IMR-90 (cell line): ENCODE results near the gene ERVH48-1. TPM values are rescaled to one million over a fixed set of nuclear protein-coding genes. Genes with fewer than 3 reads are reported as not detected.

Experiments
- ATAC-seq: fragments of 200-7000 bp; cut with Tn5 transposase; 2 replicates; pipeline ENCODE4 v1.9.1; 2020; ENCODE audit warnings: low read depth, mild to moderate bottlenecking, moderate library complexity
- BruUV-seq: library from RNA; stranded (reverse); fragments of 400-500 nt; replicated peaks from 2 replicates; lab custom pipeline; 2021; lab: Mats Ljungman, UMichigan
- CTCF ChIA-PET: fragments of 300-600 bp; formaldehyde crosslinking; extraction: SDS; loops from one replicate; lab custom pipeline; 2021; ENCODE audit warnings: antibody characterized with exemption; lab: Yijun Ruan, JAX
- POLR2A ChIA-PET: fragments of 300-600 bp; sonication (Branson Sonifier 250); formaldehyde crosslinking; loops from one replicate; lab custom pipeline; 2022; ENCODE audit warnings: antibody characterized with exemption; ENCODE audit not compliant: unreplicated experiment; lab: Charles Lee
- DNase-seq: peaks from one replicate; pipeline ENCODE4 v3.0.0; 2013
- H2AFZ ChIP-seq: replicated peaks from 2 replicates; pipeline ENCODE3; 2013; ENCODE audit warnings: low read length, mild to moderate bottlenecking; ENCODE audit not compliant: poor library complexity
- H2AK5ac ChIP-seq: 2 replicates; pipeline ENCODE4 v1.6.1; 2013; ENCODE audit warnings: low read depth, low read length, inconsistent platforms
- H2AK9ac ChIP-seq: replicated peaks from 2 replicates; pipeline ENCODE3; 2013; ENCODE audit warnings: mild to moderate bottlenecking, low read depth, low read length, moderate library complexity; ENCODE audit not compliant: poor library complexity
- H2BK120ac ChIP-seq: 2 replicates; pipeline ENCODE4 v1.6.1; 2013; ENCODE audit warnings: low read depth, low read length, inconsistent platforms
- H2BK15ac ChIP-seq: 3 replicates; pipeline ENCODE4 v1.6.1; 2013; ENCODE audit warnings: low read depth, low read length, inconsistent platforms
- H2BK20ac ChIP-seq: 2 replicates; pipeline ENCODE4 v1.6.1; 2013; ENCODE audit warnings: low read depth, mild to moderate bottlenecking, inconsistent platforms, low read length, moderate library complexity
- H2BK5ac ChIP-seq: 2 replicates; pipeline ENCODE4 v1.6.1; 2013; ENCODE audit warnings: mild to moderate bottlenecking, low read depth, low read length, inconsistent platforms; ENCODE audit not compliant: poor library complexity, severe bottlenecking
- H3K14ac ChIP-seq: replicated peaks from 2 replicates; pipeline ENCODE4 v1.6.1; 2013; ENCODE audit warnings: low read depth, low read length, inconsistent platforms
- H3K18ac ChIP-seq: 2 replicates; pipeline ENCODE4 v1.6.1; 2013; ENCODE audit warnings: low read depth, low read length, control low read depth
- H3K23ac ChIP-seq: 2 replicates; pipeline ENCODE4 v1.6.1; 2013; ENCODE audit warnings: low read depth, low read length, inconsistent platforms
- H3K27ac ChIP-seq: 2 replicates; pipeline ENCODE4 v1.5.1; 2013; ENCODE audit warnings: mild to moderate bottlenecking, control low read depth, low read length; ENCODE audit not compliant: insufficient read depth
- H3K27me3 ChIP-seq: 2 replicates; pipeline ENCODE4 v1.6.1; 2013; ENCODE audit warnings: low read length; ENCODE audit not compliant: control insufficient read depth, insufficient read depth
- H3K36me3 ChIP-seq: 2 replicates; pipeline ENCODE4 v1.6.1; 2013; ENCODE audit warnings: low read length, mixed read lengths; ENCODE audit not compliant: control insufficient read depth, insufficient read depth
- H3K4ac ChIP-seq: 2 replicates; pipeline ENCODE4 v1.6.1; 2013; ENCODE audit warnings: low read depth, low read length, inconsistent platforms
- H3K4me1 ChIP-seq: 2 replicates; pipeline ENCODE4 v1.6.1; 2013; ENCODE audit warnings: low read length, mixed read lengths; ENCODE audit not compliant: control insufficient read depth, insufficient read depth
- H3K4me2 ChIP-seq: 2 replicates; pipeline ENCODE4 v1.6.1; 2013; ENCODE audit warnings: low read depth, mild to moderate bottlenecking, control low read depth, low read length, moderate library complexity
- H3K4me3 ChIP-seq: 2 replicates; pipeline ENCODE4 v1.5.1; 2013; ENCODE audit warnings: low read depth, mild to moderate bottlenecking, control low read depth, low read length, moderate library complexity; ENCODE audit not compliant: insufficient read depth
- H3K56ac ChIP-seq: 2 replicates; pipeline ENCODE4 v1.6.1; 2013; ENCODE audit warnings: low read length, inconsistent platforms; ENCODE audit not compliant: insufficient read depth; ENCODE audit errors: extremely low read depth
- H3K79me1 ChIP-seq, 2 experiments: 2 replicates each; pipeline ENCODE4 v1.6.1; 2013; ENCODE audit warnings: low read length in 2 of 2, inconsistent platforms in 1 of 2, low read depth in 1 of 2
- H3K9ac ChIP-seq: 2 replicates; pipeline ENCODE4 v1.6.1; 2013; ENCODE audit warnings: low read depth, low read length, control low read depth
- H3K9me1 ChIP-seq: 2 replicates; pipeline ENCODE4 v1.6.1; 2013; ENCODE audit warnings: low read length, inconsistent platforms; ENCODE audit not compliant: insufficient read depth
- H3K9me3 ChIP-seq: 2 replicates; pipeline ENCODE4 v1.6.1; 2013; ENCODE audit warnings: low read length; ENCODE audit not compliant: control insufficient read depth, insufficient read depth
- H4K20me1 ChIP-seq: 2 replicates; pipeline ENCODE4 v1.6.1; 2013; ENCODE audit warnings: low read length, inconsistent platforms; ENCODE audit not compliant: insufficient read depth
- H4K5ac ChIP-seq: 2 replicates; pipeline ENCODE4 v1.6.1; 2013; ENCODE audit warnings: mild to moderate bottlenecking, low read depth, low read length, control low read depth
- H4K8ac ChIP-seq, 2 experiments: 2 replicates each; pipeline ENCODE4 v1.6.1; 2013; ENCODE audit warnings: low read depth in 2 of 2, low read length in 2 of 2, control low read depth in 1 of 2, inconsistent platforms in 1 of 2
- H4K91ac ChIP-seq: 2 replicates; pipeline ENCODE4 v1.6.1; 2013; ENCODE audit warnings: low read depth, low read length, inconsistent platforms; ENCODE audit not compliant: insufficient read depth
- BHLHE40 ChIP-seq: fragments of 150-350 bp; IDR thresholded peaks from 2 replicates; pipeline ENCODE4 v1.6.1; 2016; ENCODE audit warnings: mild to moderate bottlenecking, low read depth, low read length
- CEBPB ChIP-seq: IDR thresholded peaks from 2 replicates; pipeline ENCODE4 v1.6.1; 2012; ENCODE audit warnings: low read depth, low read length, improper control_type of control experiment
- CHD1 ChIP-seq: IDR thresholded peaks from 2 replicates; pipeline ENCODE4 v1.6.1; 2012; ENCODE audit warnings: low read depth, low read length, improper control_type of control experiment
- MAFK ChIP-seq: IDR thresholded peaks from 2 replicates; pipeline ENCODE4 v1.6.1; 2012; ENCODE audit warnings: low read depth, low read length, improper control_type of control experiment
- MAZ ChIP-seq: IDR thresholded peaks from 2 replicates; pipeline ENCODE4 v1.6.1; 2012; ENCODE audit warnings: low read depth, mild to moderate bottlenecking, low read length, improper control_type of control experiment, moderate library complexity, borderline replicate concordance
- MXI1 ChIP-seq: IDR thresholded peaks from 2 replicates; pipeline ENCODE4 v1.6.1; 2012; ENCODE audit warnings: low read depth, mild to moderate bottlenecking, low read length, moderate library complexity, borderline replicate concordance
- NFE2L2 ChIP-seq: fragments of 150-350 bp; IDR thresholded peaks from 2 replicates; pipeline ENCODE4 v1.6.1; 2016; ENCODE audit warnings: low read depth, mild to moderate bottlenecking, low read length
- RAD21 ChIP-seq: IDR thresholded peaks from 2 replicates; pipeline ENCODE4 v1.6.1; 2012; ENCODE audit warnings: low read length, improper control_type of control experiment
- RFX5 ChIP-seq: IDR thresholded peaks from 2 replicates; pipeline ENCODE4 v1.8.0; 2012; ENCODE audit warnings: low read depth, mild to moderate bottlenecking, low read length, moderate library complexity
- USF2 ChIP-seq: fragments of 150-350 bp; IDR thresholded peaks from 2 replicates; pipeline ENCODE4 v1.6.1; 2017; ENCODE audit warnings: mild to moderate bottlenecking, antibody characterized with exemption, low read length, low read depth
- whole genome bisulfite sequencing, 2 experiments: methylation state at CpG; one replicate each; pipeline versions ENCODE4 v1.1.5 to v1.1.7; 2013; ENCODE audit warnings: missing lambda C conversion rate in 2 of 2; ENCODE audit not compliant: insufficient read length in 1 of 2; ENCODE audit errors: extremely low coverage in 2 of 2; 5-methylcytosine and 5-hydroxymethylcytosine counted together
- dilution Hi-C: fragments of 300-500 bp; cut with HindIII; formaldehyde crosslinking; loops from one replicate; pipeline ENCODE4 v1.14.3; 2018; ENCODE audit warnings: low sequenced_read_pairs; ENCODE audit not compliant: unreplicated experiment
- in situ Hi-C: fragments of 300-500 bp; cut with MboI; formaldehyde crosslinking; loops from 3 replicates; pipeline ENCODE4 v1.14.3; 2019; ENCODE audit warnings: low sequenced_read_pairs, inconsistent platforms, mixed read lengths
- intact Hi-C: fragments of 100-400 bp; cut with micrococcal nuclease; formaldehyde crosslinking; loops from 2 replicates; pipeline ENCODE4 v1.10.0; 2022
- polyA plus RNA-seq, 3 experiments: library from polyadenylated mRNA; depleted of rRNA; stranded (reverse); fragments of >200 nt; gene quantifications; 2 replicates each; pipeline ENCODE4 v1.2.3, GENCODE V29; 2012; ENCODE audit warnings: low replicate concordance in 1 of 3
- total RNA-seq: library from RNA; depleted of rRNA; stranded (reverse); fragments of >200 nt; gene quantifications from 2 replicates; pipeline ENCODE4 v1.2.3, GENCODE V29; 2012
- TF ChIP-seq, protein P1 (sequence below): conservative IDR thresholded peaks from 2 replicates; pipeline ENCODE4 v1.5.1; 2012; ENCODE audit warnings: mild to moderate bottlenecking, low read depth, low read length, improper control_type of control experiment
- TF ChIP-seq, protein P2 (sequence below): fragments of 150-350 bp; IDR thresholded peaks from 2 replicates; pipeline ENCODE4 v1.6.1; 2016; ENCODE audit warnings: low read depth, mild to moderate bottlenecking, low read length, moderate library complexity, borderline replicate concordance

The ERVH48-1 gene
- total and polyA plus RNA-seq, 2 of the 4 experiments (the other 2 are of a cell fraction) = under 0.01 TPM; not detected in 1

- Histone ChIP-seq H2AK9ac (no peak overlapping the region), H3K18ac (no peak overlapping the region), H3K9me3 (peaks cover 1% of the 10 kb centered on the region; the same call in 1 of the 2 replicates), H2BK120ac (no peak overlapping the region), H3K4me2 (no peak overlapping the region), H4K5ac (peak overlapping the region; percentile 68; the same call in 1 of the 2 replicates), H3K9me1 (peaks cover 6% of the 10 kb centered on the region), H3K14ac (no peak overlapping the region), H3K4me1 (peaks cover 3% of the 10 kb centered on the region), H3K4ac (no peak overlapping the region), H4K8ac (no peak overlapping the region), H3K56ac (no peak overlapping the region), H2AK5ac (no peak overlapping the region), H3K79me1 (peaks cover 0 to 23% of the 10 kb centered on the region in 2 experiments; a peak in 3 of 4 replicates), H2AFZ (peak overlapping the region; percentile 65), H2BK15ac (no peak overlapping the region), H3K23ac (no peak overlapping the region), H3K4me3 (no peak overlapping the region), H3K36me3 (no peaks in the 10 kb centered on the region; the same call in 1 of the 2 replicates), H2BK5ac (no peak overlapping the region), H4K91ac (no peak overlapping the region), H3K27me3 (no peaks in the 10 kb centered on the region), H2BK20ac (no peak overlapping the region), H3K27ac (no peak overlapping the region), H4K20me1 (peaks cover 5% of the 10 kb centered on the region; the same call in 1 of the 2 replicates), H3K9ac (no peak overlapping the region)
- no peak for DNase-seq
- BruUV-seq = no TSS peak
- dilution Hi-C loops (no loop called here), intact Hi-C loops (loop anchor here (2.0 kb wide), 1 partner anchor 25 kb away; no protein-coding TSS in a partner anchor), in situ Hi-C loops (no loop called here)
- WGBS, 2 experiments = 0% methylated on average over 1 of the region's 3 CpGs; no CpG with 5 or more reads in 1 of the 2 experiments
- ChIA-PET POLR2A (no interaction called here), CTCF (no interaction called here)
- TF ChIP-seq MAZ (no peak), MXI1 (no peak), CEBPB (no peak), RAD21 (no peak), BHLHE40 (no peak), NFE2L2 (no peak), USF2 (no peak), CHD1 (no peak), RFX5 (no peak), MAFK (no peak)
- TF ChIP-seq, protein P1, sequence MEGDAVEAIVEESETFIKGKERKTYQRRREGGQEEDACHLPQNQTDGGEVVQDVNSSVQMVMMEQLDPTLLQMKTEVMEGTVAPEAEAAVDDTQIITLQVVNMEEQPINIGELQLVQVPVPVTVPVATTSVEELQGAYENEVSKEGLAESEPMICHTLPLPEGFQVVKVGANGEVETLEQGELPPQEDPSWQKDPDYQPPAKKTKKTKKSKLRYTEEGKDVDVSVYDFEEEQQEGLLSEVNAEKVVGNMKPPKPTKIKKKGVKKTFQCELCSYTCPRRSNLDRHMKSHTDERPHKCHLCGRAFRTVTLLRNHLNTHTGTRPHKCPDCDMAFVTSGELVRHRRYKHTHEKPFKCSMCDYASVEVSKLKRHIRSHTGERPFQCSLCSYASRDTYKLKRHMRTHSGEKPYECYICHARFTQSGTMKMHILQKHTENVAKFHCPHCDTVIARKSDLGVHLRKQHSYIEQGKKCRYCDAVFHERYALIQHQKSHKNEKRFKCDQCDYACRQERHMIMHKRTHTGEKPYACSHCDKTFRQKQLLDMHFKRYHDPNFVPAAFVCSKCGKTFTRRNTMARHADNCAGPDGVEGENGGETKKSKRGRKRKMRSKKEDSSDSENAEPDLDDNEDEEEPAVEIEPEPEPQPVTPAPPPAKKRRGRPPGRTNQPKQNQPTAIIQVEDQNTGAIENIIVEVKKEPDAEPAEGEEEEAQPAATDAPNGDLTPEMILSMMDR = no peak
- TF ChIP-seq, protein P2, sequence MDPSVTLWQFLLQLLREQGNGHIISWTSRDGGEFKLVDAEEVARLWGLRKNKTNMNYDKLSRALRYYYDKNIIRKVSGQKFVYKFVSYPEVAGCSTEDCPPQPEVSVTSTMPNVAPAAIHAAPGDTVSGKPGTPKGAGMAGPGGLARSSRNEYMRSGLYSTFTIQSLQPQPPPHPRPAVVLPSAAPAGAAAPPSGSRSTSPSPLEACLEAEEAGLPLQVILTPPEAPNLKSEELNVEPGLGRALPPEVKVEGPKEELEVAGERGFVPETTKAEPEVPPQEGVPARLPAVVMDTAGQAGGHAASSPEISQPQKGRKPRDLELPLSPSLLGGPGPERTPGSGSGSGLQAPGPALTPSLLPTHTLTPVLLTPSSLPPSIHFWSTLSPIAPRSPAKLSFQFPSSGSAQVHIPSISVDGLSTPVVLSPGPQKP = no peak
- no peak for ATAC-seq
Measured at GRCh38 chr21:42971897-42972275, 46.5 kb upstream of the ERVH48-1 start.
